ENCODE measurements around the gene DOP1B. TPM values are rescaled to one million over a fixed set of nuclear protein-coding genes. Genes with fewer than 3 reads are reported as not detected.
A peak's percentile ranks its signal among the peaks of the same experiment; 100 is the strongest.

Gene DOP1B
- total RNA-seq, 2 donors from 2014 or later, result 12.1 to 12.9 TPM

- no peak for DNase-seq (ENCODE audit: low spot score in 2 of 2)
- no peak for ATAC-seq
- Mint-ChIP-seq H3K27ac (peak overlapping the region in 1 of 2 donors; percentile 41), H3K36me3 (peaks cover 0 to 3% of the 10 kb centered on the region in 2 donors), H3K9me3 (no peaks in the 10 kb centered on the region)
Measured at GRCh38 chr21:36163750-36164741, 7.4 kb downstream of the DOP1B start.

- Mint-ChIP-seq H3K9me3 (no peaks in the 10 kb centered on the region), H3K27ac (no peak overlapping the region), H3K36me3 (peaks cover 0 to 13% of the 10 kb centered on the region in 2 donors)
- no peak for ATAC-seq
- no peak for DNase-seq (ENCODE audit: low spot score in 2 of 2)
Measured at GRCh38 chr21:36165356-36165755, 8.7 kb downstream of the DOP1B start.

DNA sequence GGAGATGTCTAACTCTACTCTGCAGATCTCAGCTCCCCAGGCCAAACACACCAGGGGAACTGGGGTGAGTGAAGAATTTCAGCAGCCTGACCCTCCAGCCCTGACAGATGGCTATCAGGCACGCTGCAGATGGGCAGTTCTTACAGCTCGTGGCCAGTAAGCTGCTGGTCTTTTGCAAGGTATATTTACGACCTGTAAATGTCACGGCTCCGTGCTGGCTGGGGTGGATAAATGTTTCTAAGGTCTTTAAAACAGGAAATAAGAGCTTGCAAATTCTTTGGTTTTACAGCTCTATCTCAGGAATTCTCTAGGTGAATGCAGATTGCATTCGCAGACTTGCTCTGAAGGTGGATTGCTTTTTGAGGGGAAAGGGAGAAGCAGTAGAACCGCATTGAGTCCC is 10.1 kb downstream of the DOP1B start:
- no peak overlapping the region for H3K27ac Mint-ChIP-seq
- H3K36me3 Mint-ChIP-seq, result peaks cover 7 to 13% of the 10 kb centered on the region in 2 donors
- no peak for ATAC-seq
- H3K9me3 Mint-ChIP-seq, result no peaks in the 10 kb centered on the region
- no peak for DNase-seq (ENCODE audit: low spot score in 2 of 2)

GRCh38 chr21:36167541-36167940 is 10.9 kb downstream of the DOP1B start:
- Mint-ChIP-seq H3K36me3 (peaks cover 10 to 13% of the 10 kb centered on the region in 2 donors), H3K27ac (no peak overlapping the region), H3K9me3 (no peaks in the 10 kb centered on the region)
- no peak for ATAC-seq
- DNase-seq (ENCODE audit: low spot score in 2 of 2), result no peak

GRCh38 chr21:36169470-36170128 is 13.0 kb downstream of the DOP1B start:
- Mint-ChIP-seq H3K9me3 (no peaks in the 10 kb centered on the region), H3K27ac (no peak overlapping the region), H3K36me3 (peaks cover 10 to 13% of the 10 kb centered on the region in 2 donors)
- DNase-seq (ENCODE audit: low spot score in 2 of 2) (no peak), ATAC-seq (no peak)

DNA sequence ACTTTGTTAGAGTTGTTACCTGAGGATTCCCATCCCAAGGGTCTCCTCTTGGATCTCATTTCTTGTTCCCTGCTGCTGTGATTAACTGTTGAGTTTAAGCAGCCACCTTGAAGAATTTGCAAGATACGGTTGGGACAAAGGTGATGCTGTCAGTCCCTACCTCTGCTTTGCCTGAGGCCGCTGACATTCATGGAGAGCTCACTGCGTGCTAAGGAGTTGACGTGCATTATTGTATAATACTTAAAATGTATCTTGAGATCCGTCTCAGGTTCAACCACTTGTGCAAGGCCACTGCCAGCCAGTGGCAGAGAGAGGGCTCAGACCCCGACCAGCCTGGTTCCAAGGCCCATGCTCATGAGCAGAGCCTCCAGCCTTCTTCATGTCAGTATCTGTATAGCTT is 14.2 kb downstream of the DOP1B start:
- H3K27ac Mint-ChIP-seq, result no peak overlapping the region
- no peak for ATAC-seq
- H3K9me3 Mint-ChIP-seq, result no peaks in the 10 kb centered on the region
- DNase-seq (ENCODE audit: low spot score in 2 of 2), result no peak
- peaks cover 10 to 13% of the 10 kb centered on the region in 2 donors for H3K36me3 Mint-ChIP-seq

GRCh38 chr21:36171336-36171735 is 14.7 kb downstream of the DOP1B start:
- no peak for ATAC-seq
- Mint-ChIP-seq H3K27ac (no peak overlapping the region), H3K36me3 (peaks cover 10 to 13% of the 10 kb centered on the region in 2 donors), H3K9me3 (no peaks in the 10 kb centered on the region)
- DNase-seq (ENCODE audit: low spot score in 2 of 2), result no peak

DNA sequence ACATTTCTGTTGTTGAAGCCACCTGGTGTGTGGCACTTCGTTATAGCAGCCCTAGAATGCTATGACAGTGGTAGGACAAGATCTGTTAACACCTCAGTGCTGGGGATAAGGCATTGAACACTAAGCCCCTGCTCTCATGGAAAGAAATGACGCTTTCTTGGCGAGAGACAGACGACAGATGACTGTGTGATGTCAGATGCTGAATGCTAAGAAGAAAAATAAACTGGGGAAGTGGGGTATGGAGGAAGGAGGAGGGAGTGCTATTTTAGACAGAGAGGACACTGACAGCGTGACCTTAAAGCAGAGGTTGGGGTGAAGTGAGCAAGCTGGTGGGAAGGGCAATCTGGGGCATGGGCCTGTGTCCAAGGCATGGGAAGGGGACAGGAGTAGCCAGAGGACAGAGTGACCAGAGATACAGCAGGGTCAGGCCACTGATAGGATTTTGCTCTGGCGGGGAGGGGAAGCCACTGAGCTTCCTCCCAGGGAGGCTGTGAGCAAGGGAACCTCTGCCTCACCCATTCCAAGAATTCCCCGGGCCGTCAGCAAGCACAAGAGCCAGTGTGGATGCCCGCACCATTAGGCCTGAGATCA is 15.2 kb downstream of the DOP1B start:
- Mint-ChIP-seq H3K36me3 (peaks cover 10 to 13% of the 10 kb centered on the region in 2 donors), H3K9me3 (no peaks in the 10 kb centered on the region), H3K27ac (no peak overlapping the region)
- no peak for DNase-seq (ENCODE audit: low spot score in 2 of 2)
- no peak for ATAC-seq

DNA sequence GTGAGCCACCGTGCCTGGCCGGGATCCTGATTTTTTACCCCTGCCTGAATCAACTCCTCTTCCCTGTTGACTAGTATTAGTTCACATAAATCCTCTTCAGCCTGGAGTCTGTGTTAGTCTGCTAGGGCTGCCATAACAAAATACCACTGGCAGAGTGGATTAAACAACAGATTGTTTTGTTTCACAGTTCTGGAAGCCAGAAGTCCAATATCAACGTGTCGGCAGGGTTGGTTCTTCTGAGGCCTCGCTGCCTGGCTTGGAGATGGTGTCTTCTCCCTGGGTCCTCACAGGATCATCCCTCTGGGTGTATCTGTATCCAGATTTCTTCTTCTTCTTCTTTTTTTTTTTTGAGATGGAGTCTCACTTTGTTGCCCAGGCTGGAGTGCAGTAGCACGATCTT is 18.2 kb downstream of the DOP1B start:
- H3K36me3 Mint-ChIP-seq, result peaks cover 3 to 10% of the 10 kb centered on the region in 2 donors
- H3K27ac Mint-ChIP-seq, result peak overlapping the region in 1 of 2 donors; percentile 74
- DNase-seq (ENCODE audit: low spot score in 2 of 2), result no peak
- ATAC-seq, result no peak
- H3K9me3 Mint-ChIP-seq, result no peaks in the 10 kb centered on the region

GRCh38 chr21:36175771-36176565 is 19.3 kb downstream of the DOP1B start:
- Mint-ChIP-seq H3K9me3 (no peaks in the 10 kb centered on the region), H3K27ac (peak overlapping the region in 1 of 2 donors; percentile 74), H3K36me3 (peaks cover 0 to 10% of the 10 kb centered on the region in 2 donors)
- DNase-seq (ENCODE audit: low spot score in 2 of 2), result no peak
- ATAC-seq, result no peak

GRCh38 chr21:36178349-36178748 is 21.7 kb downstream of the DOP1B start:
- H3K36me3 Mint-ChIP-seq, result no peaks in the 10 kb centered on the region
- H3K9me3 Mint-ChIP-seq, result no peaks in the 10 kb centered on the region
- DNase-seq (ENCODE audit: low spot score in 2 of 2) (no peak), ATAC-seq (no peak)
- H3K27ac Mint-ChIP-seq, result no peak overlapping the region

- no peak overlapping the region for H3K27ac Mint-ChIP-seq
- H3K9me3 Mint-ChIP-seq, result no peaks in the 10 kb centered on the region
- ATAC-seq (no peak), DNase-seq (ENCODE audit: low spot score in 2 of 2) (no peak)
- no peaks in the 10 kb centered on the region for H3K36me3 Mint-ChIP-seq
Measured at GRCh38 chr21:36179145-36179544, 22.5 kb downstream of the DOP1B start.

GRCh38 chr21:36180963-36181362 is 24.3 kb downstream of the DOP1B start:
- H3K36me3 Mint-ChIP-seq, result no peaks in the 10 kb centered on the region
- no peak overlapping the region for H3K27ac Mint-ChIP-seq
- DNase-seq (ENCODE audit: low spot score in 2 of 2) (no peak), ATAC-seq (no peak)
- H3K9me3 Mint-ChIP-seq, result no peaks in the 10 kb centered on the region

- DNase-seq (ENCODE audit: low spot score in 2 of 2) (no peak), ATAC-seq (no peak)
- Mint-ChIP-seq H3K9me3 (no peaks in the 10 kb centered on the region), H3K27ac (no peak overlapping the region), H3K36me3 (no peaks in the 10 kb centered on the region)
Measured at GRCh38 chr21:36183144-36183795, 26.6 kb downstream of the DOP1B start.

GRCh38 chr21:36184545-36184944 is 27.9 kb downstream of the DOP1B start:
- no peak for DNase-seq (ENCODE audit: low spot score in 2 of 2)
- no peaks in the 10 kb centered on the region for H3K9me3 Mint-ChIP-seq

DNA sequence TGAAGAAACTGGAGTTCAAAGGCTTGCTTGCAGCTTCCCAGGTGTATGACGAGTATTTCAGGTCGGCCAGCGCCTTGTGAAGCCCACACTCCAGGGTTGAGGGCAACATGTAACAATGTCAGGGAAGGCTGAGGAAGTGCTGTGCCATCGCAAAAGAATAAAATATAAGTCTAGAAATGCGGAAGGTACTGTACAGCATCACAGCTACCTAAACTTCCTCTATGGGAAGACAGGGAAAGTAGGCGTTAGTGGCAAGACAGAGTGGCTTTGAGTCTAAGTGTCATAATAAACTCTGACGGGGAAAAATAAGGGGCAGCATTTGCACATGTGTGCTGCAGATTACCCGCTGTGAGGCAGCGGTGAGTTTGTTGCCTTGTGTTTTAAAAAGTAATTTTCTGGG is 28.9 kb downstream of the DOP1B start:
- no peaks in the 10 kb centered on the region for H3K36me3 Mint-ChIP-seq
- no peak overlapping the region for H3K27ac Mint-ChIP-seq
- ATAC-seq (no peak), DNase-seq (ENCODE audit: low spot score in 2 of 2) (no peak)
- no peaks in the 10 kb centered on the region for H3K9me3 Mint-ChIP-seq

More at GRCh38 chr21:36184545-36184944, 27.9 kb downstream of the DOP1B start:
- Mint-ChIP-seq H3K27ac (no peak overlapping the region), H3K36me3 (no peaks in the 10 kb centered on the region)
- ATAC-seq, result no peak

Measured in activated naive CD4-positive, alpha-beta T cell treated with anti-CD3 and anti-CD28 coated beads, Interleukin-2, amount 50 U/mL, for 72 hours (primary cell).